Esophagus muscularis mucosa (tissue), 3 donors: Measurements from ENCODE around the gene PLCD1.
"Not testable (repeated sequence)": the region's sequence is repeated elsewhere in the genome, so short reads cannot be mapped to it uniquely, and the experiment has no call there.

ENCODE experiments used
- CTCF ChIP-seq, 3 experiments: fragments of 200-600 bp in 2 of 3; fragments of 450-650 bp in 1 of 3; sonication (generic) in 2 of 3; IDR thresholded peaks; one replicate each; pipeline ENCODE4 v1.5.1; 2017 to 2019; ENCODE audit warnings: antibody characterized with exemption in 3 of 3, mild to moderate bottlenecking in 2 of 3, moderate library complexity in 1 of 3
- POLR2A ChIP-seq: fragments of 450-650 bp; IDR thresholded peaks from one replicate; pipeline ENCODE4 v1.6.1; 2017; ENCODE audit warnings: antibody characterized with exemption, moderate library complexity, mild to moderate bottlenecking, low read depth
- POLR2AphosphoS5 ChIP-seq, 2 donors: sonication (generic); formaldehyde crosslinking; IDR thresholded peaks; one replicate each; pipeline ENCODE4 v1.6.1; 2017; ENCODE audit warnings: antibody characterized with exemption in 2 of 2

GRCh38 chr3:38053813-38054498 is 24.5 kb upstream of the PLCD1 start:
- not testable (repeated sequence) for TF ChIP-seq POLR2A; CTCF (IDR thresholded peaks at IDR 0.05); POLR2AphosphoS5 (IDR thresholded peaks at IDR 0.05)
